ENCODE results near the gene CCDC30.

CCDC30 gene

GRCh38 chr1:42692461-42692860, 229.4 kb downstream of the CCDC30 start:
- DNase-seq (ENCODE audit: low read depth), result no peak

GRCh38 chr1:42692911-42693310, 229.8 kb downstream of the CCDC30 start:
- DNase-seq (ENCODE audit: low read depth), result no peak

GRCh38 chr1:42698081-42698813, 235.2 kb downstream of the CCDC30 start:
- no peak for DNase-seq (ENCODE audit: low read depth)

- DNase-seq (ENCODE audit: low read depth), result no peak
These were observed 236.9 kb downstream of the CCDC30 start for GRCh38 chr1:42700006-42700405.

- no peak for DNase-seq (ENCODE audit: low read depth)
These were observed 240.9 kb downstream of the CCDC30 start for GRCh38 chr1:42703888-42704464.
